K562 (cell line): ENCODE results near the gene SVOP. TPM values are rescaled to one million over a fixed set of nuclear protein-coding genes. Genes with fewer than 3 reads are reported as not detected.

Experiments used
- BRD4 ChIP-seq: fragments of 200-600 bp; sonication (generic); IDR thresholded peaks from 2 replicates; pipeline ENCODE4 v1.6.1; 2017; ENCODE audit warnings: inconsistent platforms
- DACH1 ChIP-seq: fragments of 450-650 bp; IDR thresholded peaks from 2 replicates; pipeline ENCODE4 v1.6.1; 2018; ENCODE audit not compliant: partially characterized antibody
- FOXJ3 ChIP-seq: sonication (generic); formaldehyde crosslinking; IDR thresholded peaks from 2 replicates; pipeline ENCODE4 v1.4.0; 2020; ENCODE audit warnings: mild to moderate bottlenecking, missing genetic modification reagents
- ID3 ChIP-seq, 2 experiments: fragments of 250-450 bp in 1 of 2; fragments of 450-650 bp in 1 of 2; sonication (Bioruptor Pico) in 1 of 2; IDR thresholded peaks; 2 replicates each; pipeline versions ENCODE4 v1.6.1 to v1.8.0; 2016 to 2021; ENCODE audit warnings: mild to moderate bottlenecking in 2 of 2, moderate library complexity in 2 of 2, missing compliant biosample characterization in 1 of 2, missing genetic modification characterization in 1 of 2
- KDM1A ChIP-seq, 2 experiments: fragments of 450-650 bp; IDR thresholded peaks; 2 replicates each; pipeline ENCODE4 v1.6.1; 2016; ENCODE audit warnings: mild to moderate bottlenecking in 2 of 2
- MBD2 ChIP-seq: sonication (generic); IDR thresholded peaks from 2 replicates; pipeline ENCODE4 v1.6.1; 2016; ENCODE audit warnings: low read depth, borderline replicate concordance
- MIER1 ChIP-seq: fragments of 450-650 bp; IDR thresholded peaks from 2 replicates; pipeline ENCODE4 v1.6.1; 2016; ENCODE audit warnings: antibody characterized with exemption, mild to moderate bottlenecking, low read depth
- NFIC ChIP-seq: fragments of 450-650 bp; IDR thresholded peaks from 2 replicates; pipeline ENCODE4 v1.6.1; 2017; ENCODE audit warnings: mild to moderate bottlenecking, inconsistent platforms
- NRF1 ChIP-seq, 2 experiments: fragments of 450-650 bp; IDR thresholded peaks in 1 of 2; conservative IDR thresholded peaks in 1 of 2; 2 replicates each; pipeline ENCODE4 v1.6.1; 2014; ENCODE audit warnings: mild to moderate bottlenecking in 2 of 2
- OTX1 ChIP-seq: fragments of 450-650 bp; formaldehyde crosslinking; IDR thresholded peaks from 2 replicates; pipeline ENCODE4 v1.4.0; 2022; ENCODE audit warnings: mild to moderate bottlenecking
- PHB2 ChIP-seq: fragments of 450-650 bp; IDR thresholded peaks from 2 replicates; pipeline ENCODE4 v1.6.1; 2017; ENCODE audit warnings: low read depth
- PPARD ChIP-seq: fragments of 250-450 bp; sonication (Bioruptor Pico); IDR thresholded peaks from 2 replicates; pipeline ENCODE4 v1.8.0; 2022; ENCODE audit warnings: inconsistent platforms, mild to moderate bottlenecking, moderate library complexity
- RCOR1 ChIP-seq, 2 experiments: IDR thresholded peaks; 2 replicates each; pipeline ENCODE4 v1.6.1; 2012; ENCODE audit warnings: low read depth in 2 of 2, low read length in 2 of 2, borderline replicate concordance in 1 of 2, improper control_type of control experiment in 1 of 2
- STAT5A ChIP-seq: IDR thresholded peaks from 2 replicates; pipeline ENCODE4 v1.6.1; 2012; ENCODE audit warnings: low read length, inconsistent platforms, borderline replicate concordance
- STAT6 ChIP-seq: sonication (generic); formaldehyde crosslinking; IDR thresholded peaks from 2 replicates; pipeline ENCODE4 v1.8.1; 2023; ENCODE audit warnings: mild to moderate bottlenecking, missing genetic modification reagents
- TARDBP ChIP-seq: fragments of 450-650 bp; IDR thresholded peaks from 2 replicates; pipeline ENCODE4 v1.6.1; 2016
- TCF7L2 ChIP-seq: fragments of 150-350 bp; IDR thresholded peaks from 2 replicates; pipeline ENCODE4 v1.6.1; 2016; ENCODE audit warnings: low read depth, mild to moderate bottlenecking, low read length, moderate library complexity
- ZFP36 ChIP-seq: fragments of 150-350 bp; IDR thresholded peaks from 2 replicates; pipeline ENCODE4 v1.6.1; 2018; ENCODE audit warnings: low read length, low read depth; ENCODE audit not compliant: partially characterized antibody
- ZNF124 ChIP-seq: sonication (generic); formaldehyde crosslinking; IDR thresholded peaks from 2 replicates; pipeline ENCODE4 v1.8.1; 2022; ENCODE audit warnings: missing genetic modification reagents
- ZNF57 ChIP-seq: fragments of 450-650 bp; formaldehyde crosslinking; IDR thresholded peaks from 2 replicates; pipeline ENCODE4 v1.4.0; 2020; ENCODE audit warnings: mild to moderate bottlenecking, moderate library complexity
- ZNF586 ChIP-seq: fragments of 450-650 bp; formaldehyde crosslinking; conservative IDR thresholded peaks from 2 replicates; pipeline ENCODE4 v1.4.0; 2020; ENCODE audit warnings: mild to moderate bottlenecking, moderate library complexity
- polyA plus RNA-seq, 8 experiments: library from polyadenylated mRNA; depleted of rRNA in 4 of 8; stranded (reverse) in 5 of 8; unstranded in 3 of 8; fragments of >200 nt; fragmentation: Nextera tagmentation in 2 of 8; fragmentation: Illumina TruSeq in 1 of 8; extraction: Ambion mirVana in 2 of 8; extraction: Trizol in 1 of 8; gene quantifications; 2 replicates each; pipeline versions ENCODE4 v1.2.1 to v1.2.3, GENCODE V29; 2011 to 2014; ENCODE audit warnings: inconsistent platforms in 1 of 8, missing spikeins in 1 of 8
- total RNA-seq, 7 experiments: library from RNA; depleted of rRNA in 6 of 7; stranded (reverse); fragments of >200 nt in 6 of 7; fragmentation: Illumina TruSeq in 2 of 7; extraction: Trizol in 2 of 7; gene quantifications; 2 replicates each; pipeline versions ENCODE4 v1.2.1 to v1.2.3, GENCODE V29; 2011 to 2021; ENCODE audit warnings: low replicate concordance in 1 of 7
- TF ChIP-seq, protein P1 (sequence below): fragments of 250-450 bp; sonication (Bioruptor Pico); IDR thresholded peaks from 2 replicates; pipeline ENCODE4 v1.4.0; 2020; ENCODE audit warnings: mild to moderate bottlenecking, moderate library complexity
- TF ChIP-seq, protein P2 (sequence below): sonication (generic); formaldehyde crosslinking; IDR thresholded peaks from 2 replicates; pipeline ENCODE4 v1.5.0; 2020; ENCODE audit warnings: missing genetic modification reagents

The SVOP gene
- total and polyA plus RNA-seq, 9 of the 15 experiments (the other 6 are each of a cell fraction or from before 2014, with no cell fraction given): 0.01 to 0.09 (median 0.06) TPM; not detected in 1

DNA sequence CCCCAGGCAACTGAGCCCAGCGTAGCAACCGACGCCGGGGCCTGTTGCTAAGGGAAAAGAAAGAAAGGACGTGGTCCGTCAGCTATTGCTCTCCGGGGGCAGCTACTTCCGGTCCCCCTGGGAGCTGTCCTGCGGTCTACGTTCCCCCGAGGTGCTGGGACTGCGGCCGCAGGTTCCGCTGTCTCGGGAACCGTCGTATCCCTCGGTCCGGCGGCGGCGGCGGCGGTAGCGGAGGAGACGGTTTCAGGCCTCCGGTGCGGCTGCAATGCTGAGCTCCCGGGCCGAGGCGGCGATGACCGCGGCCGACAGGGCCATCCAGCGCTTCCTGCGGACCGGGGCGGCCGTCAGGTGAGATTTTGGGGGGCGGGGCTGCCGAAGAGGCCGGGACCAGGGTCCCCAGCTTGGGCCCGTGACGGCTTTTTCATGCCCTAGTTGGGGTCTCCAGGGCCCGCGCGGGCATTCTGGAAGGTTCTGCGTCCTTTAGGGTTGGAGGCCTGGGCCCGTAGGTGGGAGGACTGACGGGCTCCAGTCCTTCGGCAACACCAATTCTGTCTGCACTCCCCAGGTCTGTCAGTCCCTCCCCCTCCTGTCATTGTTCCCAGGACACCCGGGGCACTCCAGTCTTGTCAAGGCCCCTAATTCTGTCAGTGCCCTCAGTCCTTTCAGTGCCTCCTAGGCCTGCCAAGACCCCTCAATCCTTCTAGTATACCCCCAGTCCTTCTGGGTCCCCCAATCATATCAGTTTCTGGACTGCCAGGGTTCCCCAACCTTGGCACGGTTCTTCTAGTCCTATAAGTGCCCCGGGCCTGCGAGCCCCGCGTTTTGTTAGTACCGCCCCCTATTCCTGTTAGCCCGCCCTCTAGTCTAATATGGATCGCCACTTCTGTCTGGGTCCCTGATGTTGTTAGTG, 31.8 kb upstream of the SVOP start, which contains the start of gene USP30 (continued):
- TF ChIP-seq STAT6 (0 out of 2 replicates have a peak, but pooled peaks have one; percentile 37), ZNF57 (no peak), RCOR1 (IDR thresholded peaks at IDR 0.05; ENCODE audit: borderline replicate concordance in 1 of 2, low read depth in 2 of 2, low read length in 2 of 2) (peak in 1 of 2 experiments; percentile 68; a peak in 2 of 4 replicates), TCF7L2 (0 out of 2 replicates have a peak, but pooled peaks have one; percentile 44), PHB2 (no peak), BRD4 (peak; percentile 57; the same call in 1 of the 2 replicates), STAT5A (0 out of 2 replicates have a peak, but pooled peaks have one; percentile 20), MIER1 (no peak), MBD2 (peak; percentile 45; the same call in 1 of the 2 replicates), FOXJ3 (CRISPR knock-in tag) (0 out of 2 replicates have a peak, but pooled peaks have one; percentile 20), ZNF586 (CRISPR knock-in tag) (no peak), OTX1 (0 out of 2 replicates have a peak, but pooled peaks have one; percentile 3), KDM1A (IDR thresholded peaks at IDR 0.05) (no peak), ZNF124 (CRISPR knock-in tag) (no peak), DACH1 (no peak), ID3 (CRISPR knock-in tag; IDR thresholded peaks at IDR 0.05) (no peak; the same call in 1 of the 2 replicates), ID3 (tag; IDR thresholded peaks at IDR 0.05) (peak; percentile 71; the same call in 1 of the 2 replicates), NFIC (peak; percentile 72), PPARD (CRISPR knock-in tag) (no peak), NRF1 (conservative IDR thresholded peaks at IDR 0.05 in 1 of 2, IDR thresholded peaks at IDR 0.05 in 1 of 2) (no peak; a peak in 1 of 4 replicates), TARDBP (peak; percentile 82; the same call in 1 of the 2 replicates), ZFP36 (peak; percentile 31)
- TF ChIP-seq, protein P1, sequence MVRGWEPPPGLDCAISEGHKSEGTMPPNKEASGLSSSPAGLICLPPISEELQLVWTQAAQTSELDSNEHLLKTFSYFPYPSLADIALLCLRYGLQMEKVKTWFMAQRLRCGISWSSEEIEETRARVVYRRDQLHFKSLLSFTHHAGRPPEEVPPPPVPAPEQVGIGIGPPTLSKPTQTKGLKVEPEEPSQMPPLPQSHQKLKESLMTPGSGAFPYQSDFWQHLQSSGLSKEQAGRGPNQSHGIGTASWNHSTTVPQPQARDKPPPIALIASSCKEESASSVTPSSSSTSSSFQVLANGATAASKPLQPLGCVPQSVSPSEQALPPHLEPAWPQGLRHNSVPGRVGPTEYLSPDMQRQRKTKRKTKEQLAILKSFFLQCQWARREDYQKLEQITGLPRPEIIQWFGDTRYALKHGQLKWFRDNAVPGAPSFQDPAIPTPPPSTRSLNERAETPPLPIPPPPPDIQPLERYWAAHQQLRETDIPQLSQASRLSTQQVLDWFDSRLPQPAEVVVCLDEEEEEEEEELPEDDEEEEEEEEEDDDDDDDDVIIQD (CRISPR knock-in tag): no peak
- TF ChIP-seq, protein P2, sequence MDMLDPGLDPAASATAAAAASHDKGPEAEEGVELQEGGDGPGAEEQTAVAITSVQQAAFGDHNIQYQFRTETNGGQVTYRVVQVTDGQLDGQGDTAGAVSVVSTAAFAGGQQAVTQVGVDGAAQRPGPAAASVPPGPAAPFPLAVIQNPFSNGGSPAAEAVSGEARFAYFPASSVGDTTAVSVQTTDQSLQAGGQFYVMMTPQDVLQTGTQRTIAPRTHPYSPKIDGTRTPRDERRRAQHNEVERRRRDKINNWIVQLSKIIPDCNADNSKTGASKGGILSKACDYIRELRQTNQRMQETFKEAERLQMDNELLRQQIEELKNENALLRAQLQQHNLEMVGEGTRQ (CRISPR knock-in tag): no peak
